HEK293 (cell line): ENCODE data around the gene MAPKAP1.

Experiments
- CTCF ChIA-PET: fragments of 350-600 bp; formaldehyde crosslinking; extraction: SDS; loops from one replicate; lab custom pipeline; 2021; ENCODE audit warnings: antibody characterized with exemption; lab: Yijun Ruan, JAX
- POLR2A ChIA-PET: fragments of 300-600 bp; formaldehyde crosslinking; extraction: SDS; loops from one replicate; lab custom pipeline; 2020; ENCODE audit warnings: antibody characterized with exemption, inconsistent platforms; lab: Yijun Ruan, JAX
- H3K27ac ChIP-seq: fragments of 200-500 bp; sonication (Bioruptor generic); 2 replicates; pipeline ENCODE4 v1.5.1; 2014; ENCODE audit warnings: low read depth, low read length, control low read depth, inconsistent platforms; ENCODE audit errors: extremely low read depth
- H3K36me3 ChIP-seq, 2 experiments: fragments of 200-500 bp in 1 of 2; sonication (Bioruptor generic) in 1 of 2; 1 replicate in 1 of 2; 2 replicates in 1 of 2; pipeline ENCODE4 v1.5.1; 2014 to 2017; ENCODE audit warnings: inconsistent platforms in 2 of 2, low read length in 2 of 2; ENCODE audit not compliant: control insufficient read depth in 2 of 2, insufficient read depth in 1 of 2
- H3K4me1 ChIP-seq: fragments of 200-500 bp; sonication (Bioruptor generic); 2 replicates; pipeline ENCODE4 v1.5.1; 2014; ENCODE audit warnings: mild to moderate bottlenecking, low read length, inconsistent platforms; ENCODE audit not compliant: control insufficient read depth, insufficient read depth
- H3K4me3 ChIP-seq: 2 replicates; pipeline ENCODE4 v1.5.1; 2011; ENCODE audit warnings: low read depth, mild to moderate bottlenecking, control low read depth, low read length, moderate library complexity
- H3K9me3 ChIP-seq: fragments of 200-500 bp; sonication (Bioruptor generic); 2 replicates; pipeline ENCODE4 v1.5.1; 2014; ENCODE audit warnings: low read depth, low read length, inconsistent platforms; ENCODE audit not compliant: control insufficient read depth, insufficient read depth
- HOXA7 ChIP-seq: sonication (generic); formaldehyde crosslinking; IDR thresholded peaks from 2 replicates; pipeline ENCODE4 v1.8.1; 2022; ENCODE audit warnings: missing genetic modification reagents, borderline replicate concordance
- YY1 ChIP-seq: fragments of 450-650 bp; formaldehyde crosslinking; IDR thresholded peaks from 2 replicates; pipeline ENCODE4 v1.5.1; 2018; ENCODE audit warnings: missing biosample characterization, missing genetic modification characterization
- ZBTB10 ChIP-seq: fragments of 450-650 bp; formaldehyde crosslinking; IDR thresholded peaks from 2 replicates; pipeline ENCODE4 v1.5.1; 2016; ENCODE audit warnings: missing biosample characterization, missing genetic modification characterization
- ZBTB44 ChIP-seq: fragments of 450-650 bp; IDR thresholded peaks from 2 replicates; pipeline ENCODE4 v1.5.1; 2018; ENCODE audit warnings: missing biosample characterization, mild to moderate bottlenecking, missing genetic modification characterization
- ZNF10 ChIP-seq: fragments of 450-650 bp; formaldehyde crosslinking; IDR thresholded peaks from 2 replicates; pipeline ENCODE4 v1.5.1; 2017; ENCODE audit warnings: missing biosample characterization, missing genetic modification characterization
- ZNF202 ChIP-seq: fragments of 450-650 bp; formaldehyde crosslinking; IDR thresholded peaks from 2 replicates; pipeline ENCODE4 v1.5.1; 2016; ENCODE audit warnings: missing biosample characterization, missing genetic modification characterization, borderline replicate concordance
- ZNF223 ChIP-seq: fragments of 450-650 bp; formaldehyde crosslinking; IDR thresholded peaks from 2 replicates; pipeline ENCODE4 v1.5.1; 2016; ENCODE audit warnings: missing biosample characterization, missing genetic modification characterization
- ZNF280C ChIP-seq: fragments of 450-650 bp; formaldehyde crosslinking; IDR thresholded peaks from 2 replicates; pipeline ENCODE4 v1.5.1; 2016; ENCODE audit warnings: missing biosample characterization, missing genetic modification characterization
- ZNF426 ChIP-seq: fragments of 450-650 bp; formaldehyde crosslinking; IDR thresholded peaks from 2 replicates; pipeline ENCODE4 v1.5.1; 2017; ENCODE audit warnings: missing biosample characterization, missing genetic modification characterization, mild to moderate bottlenecking, inconsistent platforms, moderate library complexity
- ZNF449 ChIP-seq: fragments of 450-650 bp; formaldehyde crosslinking; IDR thresholded peaks from 2 replicates; pipeline ENCODE4 v1.5.1; 2017; ENCODE audit warnings: missing biosample characterization, mild to moderate bottlenecking, missing genetic modification characterization, moderate library complexity
- ZNF488 ChIP-seq: fragments of 450-650 bp; formaldehyde crosslinking; IDR thresholded peaks from 2 replicates; pipeline ENCODE4 v1.5.1; 2016; ENCODE audit warnings: missing biosample characterization, missing genetic modification characterization
- ZNF521 ChIP-seq: fragments of 450-650 bp; formaldehyde crosslinking; IDR thresholded peaks from 2 replicates; pipeline ENCODE4 v1.5.1; 2017; ENCODE audit warnings: missing biosample characterization, mild to moderate bottlenecking, missing genetic modification characterization
- ZNF529 ChIP-seq: fragments of 450-650 bp; formaldehyde crosslinking; IDR thresholded peaks from 2 replicates; pipeline ENCODE4 v1.5.1; 2017; ENCODE audit warnings: missing genetic modification characterization, missing biosample characterization; ENCODE audit not compliant: insufficient replicate concordance
- ZNF530 ChIP-seq: fragments of 450-650 bp; formaldehyde crosslinking; IDR thresholded peaks from 2 replicates; pipeline ENCODE4 v1.5.1; 2016; ENCODE audit warnings: low read depth, missing biosample characterization, missing genetic modification characterization
- ZNF677 ChIP-seq: fragments of 450-650 bp; IDR thresholded peaks from 2 replicates; pipeline ENCODE4 v1.5.0; 2018; ENCODE audit warnings: missing biosample characterization, mild to moderate bottlenecking, missing genetic modification characterization, moderate library complexity
- ZNF747 ChIP-seq: fragments of 450-650 bp; formaldehyde crosslinking; IDR thresholded peaks from 2 replicates; pipeline ENCODE4 v1.5.1; 2016; ENCODE audit warnings: missing biosample characterization, missing genetic modification characterization
- ZSCAN23 ChIP-seq: fragments of 450-650 bp; formaldehyde crosslinking; IDR thresholded peaks from 2 replicates; pipeline ENCODE4 v1.5.1; 2016; ENCODE audit warnings: missing biosample characterization, missing genetic modification characterization
- ZXDB ChIP-seq: fragments of 450-650 bp; formaldehyde crosslinking; IDR thresholded peaks from 2 replicates; pipeline ENCODE4 v1.5.1; 2016; ENCODE audit warnings: missing biosample characterization, missing genetic modification characterization
- TF ChIP-seq, protein P1 (sequence below): fragments of 450-650 bp; formaldehyde crosslinking; IDR thresholded peaks from 2 replicates; pipeline ENCODE4 v1.5.1; 2016; ENCODE audit warnings: missing biosample characterization, missing genetic modification characterization

Gene MAPKAP1

DNA sequence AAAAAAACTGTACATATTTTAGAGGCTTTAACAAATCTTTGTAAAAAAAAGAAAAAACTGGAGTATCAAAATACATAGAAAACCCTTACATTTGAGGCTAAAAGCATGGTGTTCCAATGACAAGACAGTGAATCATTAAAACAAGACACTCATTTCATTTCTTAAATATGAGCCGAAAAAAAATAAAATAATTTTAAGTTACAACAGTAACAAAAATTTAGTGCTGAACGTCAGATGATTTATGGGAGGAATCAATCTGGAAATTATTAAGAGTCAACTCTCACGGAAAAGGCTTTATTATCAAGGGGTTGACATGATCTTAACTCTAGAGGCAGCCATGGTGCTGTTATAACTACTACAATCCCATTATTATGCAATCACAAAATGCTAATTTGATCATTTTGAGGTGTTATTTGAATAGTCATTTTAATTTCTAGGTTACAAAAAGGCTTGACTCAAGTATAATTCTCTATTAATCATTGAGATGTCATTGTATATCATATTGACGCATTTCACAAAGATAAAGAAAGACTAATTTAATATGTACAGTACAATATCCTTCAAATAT lies 51.9 kb downstream of the MAPKAP1 start:
- Histone ChIP-seq H3K4me1 (peaks cover 6% of the 10 kb centered on the region; the same call in 1 of the 2 replicates), H3K9me3 (no peaks in the 10 kb centered on the region), H3K4me3 (no peak overlapping the region), H3K27ac (no peak overlapping the region), H3K36me3 (no peaks in the 10 kb centered on the region)
- POLR2A ChIA-PET = no interaction called here
- no peak for TF ChIP-seq ZXDB (tag by site-specific recombination)
- TF ChIP-seq ZNF202 (tag by site-specific recombination) = no peak
- no peak for TF ChIP-seq YY1 (tag by site-specific recombination)
- TF ChIP-seq ZBTB44 (tag by site-specific recombination) = no peak
- TF ChIP-seq ZNF280C (tag by site-specific recombination) = no peak
- no peak for TF ChIP-seq ZBTB10 (tag by site-specific recombination)
- TF ChIP-seq ZNF677 = no peak
- no peak for TF ChIP-seq ZNF426 (tag by site-specific recombination)
- TF ChIP-seq HOXA7 = no peak
- no peak for TF ChIP-seq ZNF747 (tag by site-specific recombination)
- no peak for TF ChIP-seq ZSCAN23 (tag by site-specific recombination)
- CTCF ChIA-PET = no interaction called here

GRCh38 chr9:125654121-125654520 lies 52.9 kb downstream of the MAPKAP1 start:
- CTCF ChIA-PET = no interaction called here
- Histone ChIP-seq H3K4me1 (peaks cover 6% of the 10 kb centered on the region; the same call in 1 of the 2 replicates), H3K4me3 (no peak overlapping the region), H3K36me3 (no peaks in the 10 kb centered on the region), H3K9me3 (no peaks in the 10 kb centered on the region)
- POLR2A ChIA-PET = no interaction called here
- TF ChIP-seq ZNF530 (no peak), ZNF488 (tag by site-specific recombination) (no peak), ZNF223 (tag by site-specific recombination) (no peak)
- TF ChIP-seq, all 188 proteins: peak for 0
- H3K27ac ChIP-seq = no peak overlapping the region

- no peak overlapping the region for H3K27ac ChIP-seq
- TF ChIP-seq ZNF521 (tag by site-specific recombination) (no peak), ZNF529 (tag by site-specific recombination) (no peak), ZNF10 (tag by site-specific recombination) (no peak), ZXDB (tag by site-specific recombination) (no peak), ZNF426 (tag by site-specific recombination) (no peak), ZNF449 (no peak)
- TF ChIP-seq, protein P1, sequence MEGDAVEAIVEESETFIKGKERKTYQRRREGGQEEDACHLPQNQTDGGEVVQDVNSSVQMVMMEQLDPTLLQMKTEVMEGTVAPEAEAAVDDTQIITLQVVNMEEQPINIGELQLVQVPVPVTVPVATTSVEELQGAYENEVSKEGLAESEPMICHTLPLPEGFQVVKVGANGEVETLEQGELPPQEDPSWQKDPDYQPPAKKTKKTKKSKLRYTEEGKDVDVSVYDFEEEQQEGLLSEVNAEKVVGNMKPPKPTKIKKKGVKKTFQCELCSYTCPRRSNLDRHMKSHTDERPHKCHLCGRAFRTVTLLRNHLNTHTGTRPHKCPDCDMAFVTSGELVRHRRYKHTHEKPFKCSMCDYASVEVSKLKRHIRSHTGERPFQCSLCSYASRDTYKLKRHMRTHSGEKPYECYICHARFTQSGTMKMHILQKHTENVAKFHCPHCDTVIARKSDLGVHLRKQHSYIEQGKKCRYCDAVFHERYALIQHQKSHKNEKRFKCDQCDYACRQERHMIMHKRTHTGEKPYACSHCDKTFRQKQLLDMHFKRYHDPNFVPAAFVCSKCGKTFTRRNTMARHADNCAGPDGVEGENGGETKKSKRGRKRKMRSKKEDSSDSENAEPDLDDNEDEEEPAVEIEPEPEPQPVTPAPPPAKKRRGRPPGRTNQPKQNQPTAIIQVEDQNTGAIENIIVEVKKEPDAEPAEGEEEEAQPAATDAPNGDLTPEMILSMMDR = no peak
Measured at GRCh38 chr9:125653325-125653724, 53.7 kb downstream of the MAPKAP1 start.

More at GRCh38 chr9:125653325-125653724, 53.7 kb downstream of the MAPKAP1 start:
- POLR2A ChIA-PET = no interaction called here
- no peaks in the 10 kb centered on the region for H3K9me3 ChIP-seq
- CTCF ChIA-PET = no interaction called here
- H3K36me3 ChIP-seq = no peaks in the 10 kb centered on the region
- H3K4me3 ChIP-seq = no peak overlapping the region
- peaks cover 6% of the 10 kb centered on the region; the same call in 1 of the 2 replicates for H3K4me1 ChIP-seq
